Activated CD4-positive, alpha-beta memory T cell treated with anti-CD3 and anti-CD28 coated beads for 36 hours (primary cell): ENCODE results near the gene SIGLEC1. TPM values are rescaled to one million over a fixed set of nuclear protein-coding genes. Genes with fewer than 3 reads are reported as not detected.

Experiments used
- CTCF ChIA-PET: fragments of 350-600 bp; sonication (Branson Sonifier 250); formaldehyde crosslinking; loops from one replicate; lab custom pipeline; 2021; ENCODE audit warnings: antibody characterized with exemption, inconsistent platforms; lab: Charles Lee
- POLR2A ChIA-PET: fragments of 350-600 bp; sonication (Branson Sonifier 250); formaldehyde crosslinking; loops from one replicate; lab custom pipeline; 2021; ENCODE audit warnings: antibody characterized with exemption; lab: Charles Lee
- DNase-seq: peaks from one replicate; pipeline ENCODE4 v3.0.0-alpha.2; 2020
- H3K27ac Mint-ChIP-seq: one replicate; pipeline ENCODE4 v1.8.0; 2021; ENCODE audit warnings: mixed read lengths
- H3K27me3 Mint-ChIP-seq: one replicate; pipeline ENCODE4 v1.8.0; 2021; ENCODE audit warnings: mixed read lengths
- H3K36me3 Mint-ChIP-seq: one replicate; pipeline ENCODE4 v1.8.0; 2021; ENCODE audit warnings: mixed read lengths
- H3K4me1 Mint-ChIP-seq: one replicate; pipeline ENCODE4 v1.8.0; 2021; ENCODE audit warnings: low read depth, mixed read lengths
- H3K4me3 Mint-ChIP-seq: one replicate; pipeline ENCODE4 v1.8.0; 2021; ENCODE audit warnings: mild to moderate bottlenecking, mixed read lengths
- H3K9me3 Mint-ChIP-seq: one replicate; pipeline ENCODE4 v1.8.0; 2021; ENCODE audit warnings: mixed read lengths
- intact Hi-C: fragments of 100-400 bp; cut with micrococcal nuclease; formaldehyde crosslinking; loops from one replicate; pipeline ENCODE4 v1.15.1; 2023
- total RNA-seq, 2 experiments: library from RNA; stranded (reverse); gene quantifications; one replicate each; pipeline ENCODE4 v1.2.3, GENCODE V29; 2021

Gene SIGLEC1
- total RNA-seq: under 1 TPM in 1 of 2 experiments, not detected in 1; 0.07 TPM

GRCh38 chr20:3712279-3712873, at the start of gene SIGLEC1:
Gene SIGLEC1 (minus strand): TSS chr20:3712600. CDS start chr20:3707128, 5,472 bp downstream.
- H3K36me3 Mint-ChIP-seq: no peaks in the 10 kb centered on the region
- CTCF ChIA-PET: interaction anchor here (0.9 to 2.7 kb wide), 3 partner anchors 16 to 148 kb away, joined by 3 to 25 read pairs (median 8); no protein-coding TSS in a partner anchor
- no peaks in the 10 kb centered on the region for H3K4me1 Mint-ChIP-seq
- no peak within 1 kb of the TSS for H3K4me3 Mint-ChIP-seq
- POLR2A ChIA-PET: no interaction called here
- H3K27ac Mint-ChIP-seq: no peak within 1 kb of the TSS
- peaks cover 7% of the 10 kb centered on the region for H3K27me3 Mint-ChIP-seq
- intact Hi-C loops: loop anchor here (10.0 kb wide), 1 partner anchor 148 kb away; no protein-coding TSS in a partner anchor
- H3K9me3 Mint-ChIP-seq: no peaks in the 10 kb centered on the region
- DNase-seq: no peak

GRCh38 chr20:3760655-3761348, 48.4 kb upstream of the SIGLEC1 start:
- ChIA-PET POLR2A (no interaction called here), CTCF (interaction anchor here (2.3 kb wide), 1 partner anchor 11 kb away, joined by 10 read pairs; no protein-coding TSS in a partner anchor)

GRCh38 chr20:3759884-3760283, 47.5 kb upstream of the SIGLEC1 start:
- Mint-ChIP-seq H3K4me1 (no peaks in the 10 kb centered on the region), H3K4me3 (no peak overlapping the region), H3K9me3 (no peaks in the 10 kb centered on the region), H3K27me3 (no peaks in the 10 kb centered on the region), H3K36me3 (peaks cover 11% of the 10 kb centered on the region), H3K27ac (no peak overlapping the region)
- DNase-seq: no peak
- ChIA-PET POLR2A (no interaction called here), CTCF (interaction anchor here (1.0 to 2.3 kb wide), 2 partner anchors 10 to 660 kb away, joined by 3 to 10 read pairs; no protein-coding TSS in a partner anchor)
- intact Hi-C loops: no loop called here

More at GRCh38 chr20:3760655-3761348, 48.4 kb upstream of the SIGLEC1 start:
- Mint-ChIP-seq H3K36me3 (peaks cover 11% of the 10 kb centered on the region), H3K27me3 (no peaks in the 10 kb centered on the region), H3K4me1 (peaks cover 3% of the 10 kb centered on the region), H3K9me3 (no peaks in the 10 kb centered on the region), H3K4me3 (no peak overlapping the region), H3K27ac (no peak overlapping the region)
- no peak for DNase-seq
- intact Hi-C loops: no loop called here

GRCh38 chr20:3759316-3759823, 47.0 kb upstream of the SIGLEC1 start:
- Mint-ChIP-seq H3K4me1 (no peaks in the 10 kb centered on the region), H3K4me3 (no peak overlapping the region), H3K9me3 (no peaks in the 10 kb centered on the region), H3K27ac (no peak overlapping the region), H3K36me3 (peaks cover 13% of the 10 kb centered on the region), H3K27me3 (no peaks in the 10 kb centered on the region)
- DNase-seq: no peak
- ChIA-PET POLR2A (no interaction called here), CTCF (interaction anchor here (1.0 to 2.6 kb wide), 3 partner anchors 8 to 659 kb away, joined by 3 to 10 read pairs (median 10); partner anchors contain the start of gene ADISSP)
- intact Hi-C loops: no loop called here

GRCh38 chr20:3758566-3758965, 46.2 kb upstream of the SIGLEC1 start:
- no peak for DNase-seq
- POLR2A ChIA-PET: no interaction called here
- H3K27ac Mint-ChIP-seq: no peak overlapping the region
- no peaks in the 10 kb centered on the region for H3K27me3 Mint-ChIP-seq
- intact Hi-C loops: no loop called here
- peaks cover 13% of the 10 kb centered on the region for H3K36me3 Mint-ChIP-seq
- H3K9me3 Mint-ChIP-seq: no peaks in the 10 kb centered on the region
- H3K4me1 Mint-ChIP-seq: no peaks in the 10 kb centered on the region
- CTCF ChIA-PET: interaction anchor here (0.6 to 2.6 kb wide), 4 partner anchors 9 to 96 kb away, joined by 3 to 10 read pairs (median 7); partner anchors contain the start of gene ADISSP
- H3K4me3 Mint-ChIP-seq: no peak overlapping the region

GRCh38 chr20:3757268-3757667, 44.9 kb upstream of the SIGLEC1 start:
- H3K4me3 Mint-ChIP-seq: no peak overlapping the region
- no peak overlapping the region for H3K27ac Mint-ChIP-seq
- H3K4me1 Mint-ChIP-seq: peaks cover 3% of the 10 kb centered on the region
- H3K27me3 Mint-ChIP-seq: no peaks in the 10 kb centered on the region
- CTCF ChIA-PET: interaction anchor here (1.3 to 2.6 kb wide), 5 partner anchors 8 to 97 kb away, joined by 3 to 10 read pairs (median 7); partner anchors contain the start of gene ADISSP
- DNase-seq: no peak
- intact Hi-C loops: no loop called here
- peaks cover 13% of the 10 kb centered on the region for H3K36me3 Mint-ChIP-seq
- POLR2A ChIA-PET: no interaction called here
- no peaks in the 10 kb centered on the region for H3K9me3 Mint-ChIP-seq

- no peak for DNase-seq
- CTCF ChIA-PET: interaction anchor here (0.9 to 1.3 kb wide), 4 partner anchors 11 to 100 kb away, joined by 3 to 6 read pairs (median 4); no protein-coding TSS in a partner anchor
- Mint-ChIP-seq H3K9me3 (no peaks in the 10 kb centered on the region), H3K27me3 (no peaks in the 10 kb centered on the region), H3K27ac (no peak overlapping the region), H3K36me3 (peaks cover 13% of the 10 kb centered on the region), H3K4me1 (peaks cover 6% of the 10 kb centered on the region), H3K4me3 (no peak overlapping the region)
- POLR2A ChIA-PET: no interaction called here
- intact Hi-C loops: no loop called here
Observed at GRCh38 chr20:3755814-3756480, 43.5 kb upstream of the SIGLEC1 start.

GRCh38 chr20:3755269-3755668, 42.9 kb upstream of the SIGLEC1 start:
- Mint-ChIP-seq H3K4me1 (peaks cover 6% of the 10 kb centered on the region), H3K9me3 (no peaks in the 10 kb centered on the region), H3K27me3 (no peaks in the 10 kb centered on the region), H3K36me3 (peaks cover 15% of the 10 kb centered on the region), H3K27ac (no peak overlapping the region), H3K4me3 (no peak overlapping the region)
- ChIA-PET POLR2A (no interaction called here), CTCF (interaction anchor here (0.7 to 1.3 kb wide), 3 partner anchors 10 to 100 kb away, joined by 3 to 6 read pairs (median 4); partner anchors contain the start of gene ADISSP)
- intact Hi-C loops: no loop called here
- no peak for DNase-seq

GRCh38 chr20:3754276-3754630, 41.9 kb upstream of the SIGLEC1 start:
- intact Hi-C loops: no loop called here
- Mint-ChIP-seq H3K4me1 (peaks cover 6% of the 10 kb centered on the region), H3K27ac (no peak overlapping the region), H3K36me3 (peaks cover 15% of the 10 kb centered on the region), H3K4me3 (no peak overlapping the region), H3K9me3 (no peaks in the 10 kb centered on the region), H3K27me3 (no peaks in the 10 kb centered on the region)
- CTCF ChIA-PET: interaction anchor here (0.6 to 4.7 kb wide), 5 partner anchors 14 to 754 kb away, joined by 3 to 26 read pairs (median 8); partner anchors contain the start of gene AP5S1
- no peak for DNase-seq
- POLR2A ChIA-PET: no interaction called here

- Mint-ChIP-seq H3K4me3 (no peak overlapping the region), H3K27ac (no peak overlapping the region), H3K9me3 (no peaks in the 10 kb centered on the region), H3K27me3 (no peaks in the 10 kb centered on the region), H3K4me1 (peaks cover 6% of the 10 kb centered on the region), H3K36me3 (peaks cover 15% of the 10 kb centered on the region)
- CTCF ChIA-PET: interaction anchor here (1.0 to 4.7 kb wide), 10 partner anchors 12 to 102 kb away, joined by 3 to 26 read pairs (median 6); partner anchors contain the start of genes ADISSP, AP5S1 and CENPB
- no peak for DNase-seq
- intact Hi-C loops: loop anchor here (1.0 kb wide), 3 partner anchors 15 to 102 kb away; partner anchors contain the start of gene MAVS
- POLR2A ChIA-PET: no interaction called here
Observed at GRCh38 chr20:3753501-3754275, 41.3 kb upstream of the SIGLEC1 start.

- CTCF ChIA-PET: interaction anchor here (0.8 to 4.7 kb wide), 13 partner anchors 12 to 332 kb away, joined by 3 to 26 read pairs (median 6); partner anchors contain the start of genes ADISSP, AP5S1 and CENPB
Observed at GRCh38 chr20:3753098-3753497, 40.7 kb upstream of the SIGLEC1 start.

More at GRCh38 chr20:3753098-3753497, 40.7 kb upstream of the SIGLEC1 start:
- peaks cover 6% of the 10 kb centered on the region for H3K4me1 Mint-ChIP-seq
- H3K4me3 Mint-ChIP-seq: no peak overlapping the region
- peak overlapping the region; percentile 58 for H3K27ac Mint-ChIP-seq
- H3K9me3 Mint-ChIP-seq: no peaks in the 10 kb centered on the region
- POLR2A ChIA-PET: no interaction called here
- no peaks in the 10 kb centered on the region for H3K27me3 Mint-ChIP-seq
- peak; percentile 75 for DNase-seq
- intact Hi-C loops: loop anchor here (1.0 kb wide), 3 partner anchors 15 to 102 kb away; partner anchors contain the start of gene MAVS
- peaks cover 13% of the 10 kb centered on the region for H3K36me3 Mint-ChIP-seq
